Measurements from ENCODE around the gene RIC1. TPM values are rescaled to one million over a fixed set of nuclear protein-coding genes. Genes with fewer than 3 reads are reported as not detected.

Gene RIC1
- total RNA-seq, 1 experiment from 2014 or later, result 86.8 TPM

- no peak overlapping the region for H3K4me2 ChIP-seq (ENCODE audit: low read depth, low read length, poor library complexity, severe bottlenecking)
- no peak overlapping the region for H3K9ac ChIP-seq (ENCODE audit: low read length)
- peaks cover 99% of the 10 kb centered on the region for H3K79me2 ChIP-seq (ENCODE audit: low read length)
- no peak overlapping the region for H2AFZ ChIP-seq (ENCODE audit: low read length)
- peaks cover 9% of the 10 kb centered on the region; the same call in 1 of the 2 replicates for H3K36me3 ChIP-seq (ENCODE audit: insufficient read depth, low read length)
- no peaks in the 10 kb centered on the region for H4K20me1 ChIP-seq (ENCODE audit: insufficient read depth, low read depth, low read length)
- no peaks in the 10 kb centered on the region for H3K9me3 ChIP-seq (ENCODE audit: low read length)
- no peaks in the 10 kb centered on the region for H3K27me3 ChIP-seq (ENCODE audit: low read length)
- H3K27ac ChIP-seq (ENCODE audit: low read length), result no peak overlapping the region
- H3K4me3 ChIP-seq (ENCODE audit: low read length), result no peak overlapping the region
- DNase-seq, result no peak
- H3K4me1 ChIP-seq (ENCODE audit: low read length), result peaks cover 71% of the 10 kb centered on the region
- no peaks in the 10 kb centered on the region for H3K9me2 ChIP-seq (replicated peaks; ENCODE audit: insufficient read depth, low read length)
Observed at GRCh38 chr9:5592904-5593303, 36.0 kb upstream of the RIC1 start.

- peak; percentile 75 for DNase-seq
- Histone ChIP-seq H3K9ac (ENCODE audit: low read length) (no peak overlapping the region), H3K9me2 (replicated peaks; ENCODE audit: insufficient read depth, low read length) (no peaks in the 10 kb centered on the region), H3K4me1 (ENCODE audit: low read length) (peaks cover 71% of the 10 kb centered on the region), H3K4me2 (ENCODE audit: low read depth, low read length, poor library complexity, severe bottlenecking) (no peak overlapping the region), H3K9me3 (ENCODE audit: low read length) (no peaks in the 10 kb centered on the region), H3K27me3 (ENCODE audit: low read length) (no peaks in the 10 kb centered on the region), H3K79me2 (ENCODE audit: low read length) (peaks cover 99% of the 10 kb centered on the region), H3K27ac (ENCODE audit: low read length) (peak overlapping the region; percentile 48; the same call in 1 of the 2 replicates), H4K20me1 (ENCODE audit: insufficient read depth, low read depth, low read length) (no peaks in the 10 kb centered on the region), H3K4me3 (ENCODE audit: low read length) (no peak overlapping the region), H2AFZ (ENCODE audit: low read length) (no peak overlapping the region), H3K36me3 (ENCODE audit: insufficient read depth, low read length) (peaks cover 12% of the 10 kb centered on the region)
Observed at GRCh38 chr9:5593904-5594303, 35.0 kb upstream of the RIC1 start.

GRCh38 chr9:5596173-5596572 lies 32.7 kb upstream of the RIC1 start:
- peak overlapping the region; percentile 41 for H3K4me2 ChIP-seq (ENCODE audit: low read depth, low read length, poor library complexity, severe bottlenecking)
- no peaks in the 10 kb centered on the region for H4K20me1 ChIP-seq (ENCODE audit: insufficient read depth, low read depth, low read length)
- no peak overlapping the region for H2AFZ ChIP-seq (ENCODE audit: low read length)
- peak overlapping the region; percentile 63 for H3K27ac ChIP-seq (ENCODE audit: low read length)
- peaks cover 29% of the 10 kb centered on the region for H3K36me3 ChIP-seq (ENCODE audit: insufficient read depth, low read length)
- peak overlapping the region; percentile 34; the same call in 1 of the 2 replicates for H3K9ac ChIP-seq (ENCODE audit: low read length)
- no peaks in the 10 kb centered on the region for H3K9me3 ChIP-seq (ENCODE audit: low read length)
- DNase-seq, result no peak
- H3K4me3 ChIP-seq (ENCODE audit: low read length), result no peak overlapping the region
- peaks cover 65% of the 10 kb centered on the region for H3K4me1 ChIP-seq (ENCODE audit: low read length)
- no peaks in the 10 kb centered on the region for H3K9me2 ChIP-seq (replicated peaks; ENCODE audit: insufficient read depth, low read length)
- peaks cover 96% of the 10 kb centered on the region for H3K79me2 ChIP-seq (ENCODE audit: low read length)
- no peaks in the 10 kb centered on the region for H3K27me3 ChIP-seq (ENCODE audit: low read length)

- peaks cover 47% of the 10 kb centered on the region for H3K4me1 ChIP-seq (ENCODE audit: low read length)
- no peak for DNase-seq
- H3K4me3 ChIP-seq (ENCODE audit: low read length), result peak overlapping the region; percentile 50
- H3K4me2 ChIP-seq (ENCODE audit: low read depth, low read length, poor library complexity, severe bottlenecking), result peak overlapping the region; percentile 66
- H3K9me3 ChIP-seq (ENCODE audit: low read length), result no peaks in the 10 kb centered on the region
- H2AFZ ChIP-seq (ENCODE audit: low read length), result no peak overlapping the region
- peak overlapping the region; percentile 60 for H3K27ac ChIP-seq (ENCODE audit: low read length)
- H3K27me3 ChIP-seq (ENCODE audit: low read length), result no peaks in the 10 kb centered on the region
- peaks cover 94% of the 10 kb centered on the region for H3K79me2 ChIP-seq (ENCODE audit: low read length)
- H3K9me2 ChIP-seq (replicated peaks; ENCODE audit: insufficient read depth, low read length), result no peaks in the 10 kb centered on the region
- H4K20me1 ChIP-seq (ENCODE audit: insufficient read depth, low read depth, low read length), result no peaks in the 10 kb centered on the region
- peaks cover 36% of the 10 kb centered on the region for H3K36me3 ChIP-seq (ENCODE audit: insufficient read depth, low read length)
- peak overlapping the region; percentile 59 for H3K9ac ChIP-seq (ENCODE audit: low read length)
Observed at GRCh38 chr9:5608298-5609225, 20.3 kb upstream of the RIC1 start.

- Histone ChIP-seq H3K27ac (ENCODE audit: low read length) (peak overlapping the region; percentile 60), H3K9ac (ENCODE audit: low read length) (peak overlapping the region; percentile 59), H3K4me2 (ENCODE audit: low read depth, low read length, poor library complexity, severe bottlenecking) (peak overlapping the region; percentile 66), H2AFZ (ENCODE audit: low read length) (no peak overlapping the region), H3K9me3 (ENCODE audit: low read length) (no peaks in the 10 kb centered on the region), H3K4me3 (ENCODE audit: low read length) (peak overlapping the region; percentile 50), H3K9me2 (replicated peaks; ENCODE audit: insufficient read depth, low read length) (no peaks in the 10 kb centered on the region), H3K4me1 (ENCODE audit: low read length) (peaks cover 49% of the 10 kb centered on the region), H3K36me3 (ENCODE audit: insufficient read depth, low read length) (peaks cover 32% of the 10 kb centered on the region), H3K27me3 (ENCODE audit: low read length) (no peaks in the 10 kb centered on the region), H3K79me2 (ENCODE audit: low read length) (peaks cover 94% of the 10 kb centered on the region), H4K20me1 (ENCODE audit: insufficient read depth, low read depth, low read length) (no peaks in the 10 kb centered on the region)
- DNase-seq, result no peak
Observed at GRCh38 chr9:5609226-5609596, 19.7 kb upstream of the RIC1 start.

- Histone ChIP-seq H3K79me2 (ENCODE audit: low read length) (peaks cover 97% of the 10 kb centered on the region), H3K4me2 (ENCODE audit: low read depth, low read length, poor library complexity, severe bottlenecking) (peak overlapping the region; percentile 66), H3K9me3 (ENCODE audit: low read length) (no peaks in the 10 kb centered on the region), H3K9me2 (replicated peaks; ENCODE audit: insufficient read depth, low read length) (no peaks in the 10 kb centered on the region), H3K4me1 (ENCODE audit: low read length) (peaks cover 49% of the 10 kb centered on the region), H4K20me1 (ENCODE audit: insufficient read depth, low read depth, low read length) (no peaks in the 10 kb centered on the region), H3K27ac (ENCODE audit: low read length) (0 out of 2 replicates have a peak overlapping the region, but pooled peaks have one; percentile 31), H3K36me3 (ENCODE audit: insufficient read depth, low read length) (peaks cover 24% of the 10 kb centered on the region), H3K27me3 (ENCODE audit: low read length) (no peaks in the 10 kb centered on the region), H3K4me3 (ENCODE audit: low read length) (no peak overlapping the region; the same call in 1 of the 2 replicates), H3K9ac (ENCODE audit: low read length) (peak overlapping the region; percentile 32; the same call in 1 of the 2 replicates), H2AFZ (ENCODE audit: low read length) (no peak overlapping the region)
- peak; percentile 58 for DNase-seq
Observed at GRCh38 chr9:5610491-5610890, 18.4 kb upstream of the RIC1 start.

- H2AFZ ChIP-seq (ENCODE audit: low read length), result no peak overlapping the region
- H3K27ac ChIP-seq (ENCODE audit: low read length), result peak overlapping the region; percentile 25; the same call in 1 of the 2 replicates
- peak; percentile 39 for DNase-seq
- no peaks in the 10 kb centered on the region for H4K20me1 ChIP-seq (ENCODE audit: insufficient read depth, low read depth, low read length)
- H3K36me3 ChIP-seq (ENCODE audit: insufficient read depth, low read length), result peaks cover 21% of the 10 kb centered on the region
- H3K9me3 ChIP-seq (ENCODE audit: low read length), result no peaks in the 10 kb centered on the region
- no peaks in the 10 kb centered on the region for H3K27me3 ChIP-seq (ENCODE audit: low read length)
- no peaks in the 10 kb centered on the region for H3K9me2 ChIP-seq (replicated peaks; ENCODE audit: insufficient read depth, low read length)
- no peak overlapping the region for H3K4me3 ChIP-seq (ENCODE audit: low read length)
- peaks cover 52% of the 10 kb centered on the region for H3K4me1 ChIP-seq (ENCODE audit: low read length)
- no peak overlapping the region for H3K9ac ChIP-seq (ENCODE audit: low read length)
- peaks cover 97% of the 10 kb centered on the region for H3K79me2 ChIP-seq (ENCODE audit: low read length)
- H3K4me2 ChIP-seq (ENCODE audit: low read depth, low read length, poor library complexity, severe bottlenecking), result no peak overlapping the region
Observed at GRCh38 chr9:5611321-5612184, 17.4 kb upstream of the RIC1 start.

- Histone ChIP-seq H3K79me2 (ENCODE audit: low read length) (peaks cover 97% of the 10 kb centered on the region), H2AFZ (ENCODE audit: low read length) (no peak overlapping the region), H3K4me3 (ENCODE audit: low read length) (no peak overlapping the region), H3K27me3 (ENCODE audit: low read length) (no peaks in the 10 kb centered on the region), H3K9ac (ENCODE audit: low read length) (no peak overlapping the region), H3K27ac (ENCODE audit: low read length) (peak overlapping the region; percentile 25; the same call in 1 of the 2 replicates), H3K36me3 (ENCODE audit: insufficient read depth, low read length) (peaks cover 18% of the 10 kb centered on the region), H4K20me1 (ENCODE audit: insufficient read depth, low read depth, low read length) (no peaks in the 10 kb centered on the region), H3K4me1 (ENCODE audit: low read length) (peaks cover 55% of the 10 kb centered on the region), H3K9me3 (ENCODE audit: low read length) (no peaks in the 10 kb centered on the region), H3K4me2 (ENCODE audit: low read depth, low read length, poor library complexity, severe bottlenecking) (no peak overlapping the region), H3K9me2 (replicated peaks; ENCODE audit: insufficient read depth, low read length) (no peaks in the 10 kb centered on the region)
- DNase-seq, result no peak
Observed at GRCh38 chr9:5612185-5612530, 16.7 kb upstream of the RIC1 start.
